ENCODE measurements around the gene FBXO38.
A peak's percentile ranks its signal among the peaks of the same experiment; 100 is the strongest.

FBXO38 gene

DNA sequence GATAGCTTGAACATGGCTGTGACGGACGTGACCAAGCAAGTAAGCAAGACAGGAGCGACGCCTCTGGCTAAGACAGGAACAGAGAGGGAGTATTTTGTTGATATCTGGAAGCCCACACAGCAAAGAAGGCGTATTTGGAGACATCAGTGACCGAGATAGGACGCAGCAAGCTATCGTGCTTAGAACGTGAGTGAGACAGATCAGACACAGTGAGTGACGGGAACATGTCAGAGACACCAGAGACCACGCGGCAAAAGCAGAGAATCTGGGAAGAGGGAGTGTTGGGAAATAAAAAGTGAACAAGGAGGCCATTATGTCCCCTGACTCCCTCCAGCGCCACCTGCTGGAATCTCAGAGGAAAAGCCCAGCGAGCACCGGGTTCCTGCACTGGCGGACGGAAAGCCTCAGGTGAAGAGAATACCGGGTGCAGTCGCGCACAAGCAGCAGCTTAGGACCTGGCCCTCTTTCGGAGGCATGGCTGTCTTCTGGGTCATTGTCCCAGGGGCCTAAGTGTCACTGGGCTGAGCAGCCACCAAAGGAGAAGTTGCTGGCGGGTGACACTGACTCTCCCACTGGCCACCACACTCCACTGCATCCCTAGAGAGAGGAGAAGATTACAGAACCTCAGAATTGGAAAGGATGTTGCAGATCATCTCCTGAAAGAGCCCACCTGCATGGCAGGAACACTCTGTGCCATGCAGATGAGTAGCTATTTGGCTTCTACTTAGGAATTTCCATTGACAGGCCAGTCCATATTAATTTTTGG is 99.1 kb downstream of the FBXO38 start:
- DNase-seq = peak; percentile 2 to 7 (median 4)

DNA sequence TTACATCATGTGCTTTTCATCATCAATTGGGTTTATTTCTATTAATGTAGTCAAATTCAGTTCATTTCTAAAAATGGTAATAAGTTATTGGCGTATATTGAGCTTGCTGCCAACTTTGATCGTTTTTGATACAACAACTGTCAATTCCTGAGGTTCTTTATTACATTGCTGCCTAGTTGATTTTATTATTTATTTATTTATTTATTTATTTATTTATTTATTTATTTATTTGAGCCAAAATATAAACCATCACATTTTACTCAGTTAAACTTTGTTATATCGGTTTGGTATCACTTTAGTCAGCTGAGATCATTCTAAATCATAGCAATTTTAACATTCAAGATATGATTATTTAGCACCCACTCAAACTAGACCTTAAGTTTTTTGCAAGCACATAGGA is 100.0 kb downstream of the FBXO38 start:
- DNase-seq = no peak

DNA sequence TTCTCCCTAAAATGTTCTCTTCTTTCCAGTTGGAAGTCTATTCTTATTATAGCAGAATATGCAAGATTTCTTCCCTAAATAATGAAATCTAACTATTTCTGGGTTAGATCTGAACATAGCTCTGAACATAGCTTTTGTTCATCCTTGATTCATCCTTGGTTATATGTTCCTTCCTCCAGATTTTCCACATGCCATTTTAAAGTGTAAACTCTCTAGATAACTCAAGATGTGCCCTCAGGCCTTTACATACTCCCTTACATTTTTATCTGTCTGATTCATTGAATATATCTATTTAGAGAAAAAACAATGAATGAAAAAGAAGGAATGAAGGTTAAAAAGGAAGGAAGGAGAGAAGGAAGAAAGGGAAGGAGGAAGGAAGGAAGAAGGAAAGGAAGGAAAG is 100.9 kb downstream of the FBXO38 start:
- no peak for DNase-seq

DNA sequence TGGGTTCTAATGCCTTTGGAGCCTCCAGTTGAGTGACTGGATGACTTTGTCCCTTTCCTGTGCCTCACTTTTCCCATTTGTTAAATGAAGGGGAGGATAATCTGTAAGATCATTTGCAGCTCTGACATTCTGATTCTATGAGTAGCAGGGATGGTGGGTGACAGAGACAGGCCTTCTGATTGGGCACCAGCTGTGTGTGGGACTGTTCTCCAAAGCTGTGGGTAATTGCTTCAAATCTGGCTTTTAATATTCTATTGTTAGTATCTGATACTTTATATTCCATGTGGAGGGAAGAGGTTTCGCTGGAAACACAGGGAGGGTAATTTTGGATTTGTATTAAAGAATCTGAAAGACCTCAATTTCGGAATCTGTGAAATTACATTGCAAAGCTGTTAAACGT is 102.7 kb downstream of the FBXO38 start:
- no peak for DNase-seq

DNA sequence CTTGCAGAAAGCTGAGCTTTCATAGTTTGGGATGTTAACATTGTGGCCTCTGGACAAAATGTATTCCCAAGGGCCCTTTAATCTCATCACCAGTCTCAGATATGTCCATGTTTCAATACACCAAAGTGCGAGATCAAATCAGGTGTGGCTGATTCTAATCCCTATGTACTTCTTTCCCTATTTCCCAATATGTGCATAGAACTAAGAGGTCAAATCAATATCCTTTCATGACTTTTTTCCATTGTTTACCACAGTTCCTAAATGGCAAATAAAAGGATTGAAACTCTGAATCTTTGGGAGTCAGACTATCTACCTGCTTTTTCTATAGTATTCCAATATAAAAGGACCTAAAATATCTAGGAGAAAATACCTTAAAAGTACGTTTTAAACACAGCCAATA is 105.0 kb downstream of the FBXO38 start:
- DNase-seq = no peak

DNA sequence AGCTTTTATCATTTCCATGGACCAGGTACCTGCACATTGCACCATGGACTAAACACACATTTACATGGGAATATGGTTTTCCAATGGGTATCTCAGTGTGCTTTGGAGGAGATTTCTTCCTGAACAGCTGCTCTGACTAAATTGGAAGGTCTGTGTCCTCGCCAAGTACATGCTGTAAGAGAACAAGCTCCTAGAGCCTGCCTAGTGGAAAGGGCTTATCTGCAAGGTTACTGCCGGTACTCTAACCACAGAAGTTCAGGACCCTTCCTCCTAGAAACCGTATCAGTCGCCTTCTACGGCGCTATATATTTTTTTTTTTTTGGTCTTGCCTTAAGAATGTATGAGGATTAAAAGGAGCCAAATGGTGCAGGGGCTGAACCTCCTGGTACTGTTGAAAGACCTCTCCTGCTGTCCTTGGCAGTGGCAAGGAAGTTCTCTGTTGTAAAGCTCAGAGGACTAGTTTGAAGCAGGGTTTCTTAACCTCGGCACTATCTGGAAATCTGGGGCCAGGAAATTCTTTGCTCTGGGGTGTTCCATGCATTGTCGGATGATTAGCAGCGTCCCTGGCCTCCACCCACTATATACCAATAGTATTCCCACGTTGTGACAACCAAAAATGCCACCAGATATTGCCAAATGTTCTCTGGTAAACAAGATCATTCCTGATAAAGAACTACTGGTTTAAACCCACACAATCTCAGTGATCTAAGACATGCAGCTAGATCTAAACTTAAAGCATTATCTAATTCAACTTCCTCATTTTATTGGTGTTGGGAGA is 107.4 kb downstream of the FBXO38 start:
- no peak for DNase-seq

DNA sequence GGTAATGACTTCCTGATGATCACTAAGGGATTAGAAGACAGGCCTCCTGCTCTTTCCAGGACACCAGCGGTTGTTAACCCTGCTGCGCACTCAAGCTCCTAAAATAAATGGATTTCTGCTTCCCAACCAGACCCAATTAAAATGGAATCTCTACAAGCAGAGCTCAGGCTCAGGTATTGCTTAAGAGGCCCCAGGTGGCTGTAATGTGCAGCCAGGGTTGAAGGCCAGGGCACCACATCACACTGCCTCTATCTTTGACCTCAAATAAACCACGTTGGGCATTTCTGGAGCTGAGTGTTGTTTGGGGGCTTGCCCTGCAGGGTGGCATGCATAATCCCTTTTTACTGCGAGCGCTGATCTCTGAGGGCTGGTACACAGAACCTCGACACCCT is 108.0 kb downstream of the FBXO38 start:
- DNase-seq = no peak

DNA sequence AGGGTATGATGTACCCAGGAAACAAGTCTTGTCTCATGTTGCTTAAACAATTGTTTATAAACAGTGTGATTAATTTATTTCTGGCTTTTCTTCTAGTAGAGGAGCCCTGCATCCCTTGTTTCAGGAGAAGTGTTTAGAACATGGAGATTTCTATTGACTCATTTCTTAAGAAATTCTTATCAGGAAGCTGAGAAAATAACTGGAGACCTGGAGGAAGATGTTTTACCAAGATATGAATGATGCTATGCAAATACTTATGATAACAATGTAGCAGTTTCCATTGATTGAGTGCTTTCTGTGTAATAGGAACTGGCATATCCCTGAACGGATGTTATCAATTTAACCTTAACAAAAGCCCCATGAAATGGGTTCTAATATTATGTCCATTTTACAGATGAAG is 108.6 kb downstream of the FBXO38 start:
- DNase-seq = no peak

Data from activated CD4-positive, CD25-positive, alpha-beta regulatory T cell (primary cell).